ENCODE data around the gene IL27RA. TPM values are rescaled to one million over a fixed set of nuclear protein-coding genes. Genes with fewer than 3 reads are reported as not detected.

IL27RA gene
- total and polyA plus RNA-seq, 10 donors = 12.8 to 28.7 (median 16.8) TPM

- H3K4me3 ChIP-seq = no peak overlapping the region
- peaks cover 0 to 10% (median 4%) of the 10 kb centered on the region in 8 donors for H3K9me3 ChIP-seq
- intact Hi-C loops (cut with DNase I; ENCODE audit: low total_unique reads) = no loop called here
- TF ChIP-seq CTCF (IDR thresholded peaks at IDR 0.05 in 8 of 11, conservative IDR thresholded peaks at IDR 0.05 in 3 of 11) (no peak), POLR2AphosphoS5 (IDR thresholded peaks at IDR 0.05) (peak; percentile 15 to 62 (median 26))
- WGBS, 5 donors = 88 to 92% (median 91%) methylated on average over 7 to 11 of the region's 11 CpGs
- H3K27ac ChIP-seq = no peak overlapping the region
- H3K4me1 ChIP-seq = peaks cover 0 to 18% (median 10%) of the 10 kb centered on the region in 6 donors
- peaks cover 0 to 50% (median 41%) of the 10 kb centered on the region in 6 donors for H3K36me3 ChIP-seq
- DNase-seq = no peak
- H3K27me3 ChIP-seq (replicated peaks in 1 of 7) = peaks cover 0 to 32% (median 21%) of the 10 kb centered on the region in 7 donors
Observed at GRCh38 chr19:14053500-14053899, 21.9 kb downstream of the IL27RA start.

- no peak overlapping the region for H3K4me3 ChIP-seq
- DNase-seq = no peak
- no peak overlapping the region for H3K27ac ChIP-seq
- intact Hi-C loops (cut with DNase I; ENCODE audit: low total_unique reads) = no loop called here
- no peak for TF ChIP-seq POLR2A (IDR thresholded peaks at IDR 0.05)
- no peak for TF ChIP-seq POLR2AphosphoS5 (IDR thresholded peaks at IDR 0.05)
- TF ChIP-seq CTCF (IDR thresholded peaks at IDR 0.05 in 8 of 11, conservative IDR thresholded peaks at IDR 0.05 in 3 of 11) = no peak
- H3K27me3 ChIP-seq (replicated peaks in 1 of 7) = peaks cover 0 to 37% (median 27%) of the 10 kb centered on the region in 7 donors
- WGBS, 5 donors = 75 to 83% (median 78%) methylated on average over 6 of the region's 6 CpGs
- peaks cover 0 to 24% (median 16%) of the 10 kb centered on the region in 6 donors for H3K4me1 ChIP-seq
- peaks cover 0 to 10% (median 4%) of the 10 kb centered on the region in 8 donors for H3K9me3 ChIP-seq
- H3K36me3 ChIP-seq = peaks cover 0 to 44% (median 36%) of the 10 kb centered on the region in 6 donors
Observed at GRCh38 chr19:14054099-14054498, 22.5 kb downstream of the IL27RA start.

- no peak for DNase-seq
- TF ChIP-seq POLR2AphosphoS5 (IDR thresholded peaks at IDR 0.05) (no peak), CTCF (IDR thresholded peaks at IDR 0.05 in 8 of 11, conservative IDR thresholded peaks at IDR 0.05 in 3 of 11) (no peak), POLR2A (IDR thresholded peaks at IDR 0.05) (no peak)
- H3K9me3 ChIP-seq = peaks cover 0 to 10% (median 4%) of the 10 kb centered on the region in 8 donors
- H3K27me3 ChIP-seq (replicated peaks in 1 of 7) = peaks cover 0 to 44% (median 33%) of the 10 kb centered on the region in 7 donors
- WGBS, 5 donors = 37 to 45% (median 42%) methylated on average over 11 of the region's 11 CpGs
- peaks cover 0 to 26% (median 17%) of the 10 kb centered on the region in 6 donors for H3K4me1 ChIP-seq
- intact Hi-C loops (cut with DNase I; ENCODE audit: low total_unique reads) = no loop called here
- H3K36me3 ChIP-seq = peaks cover 0 to 38% (median 32%) of the 10 kb centered on the region in 6 donors
- H3K27ac ChIP-seq = no peak overlapping the region
- no peak overlapping the region for H3K4me3 ChIP-seq
Observed at GRCh38 chr19:14054721-14055120, 23.2 kb downstream of the IL27RA start.

GRCh38 chr19:14055396-14055795 lies 23.8 kb downstream of the IL27RA start:
- H3K4me3 ChIP-seq = no peak overlapping the region
- peaks cover 0 to 50% (median 38%) of the 10 kb centered on the region in 7 donors for H3K27me3 ChIP-seq (replicated peaks in 1 of 7)
- peaks cover 0 to 26% (median 17%) of the 10 kb centered on the region in 6 donors for H3K4me1 ChIP-seq
- 83 to 95% (median 86%) methylated on average over 3 of the region's 3 CpGs for WGBS, 5 donors
- H3K36me3 ChIP-seq = peaks cover 0 to 31% (median 26%) of the 10 kb centered on the region in 6 donors
- TF ChIP-seq POLR2AphosphoS5 (IDR thresholded peaks at IDR 0.05) (no peak), POLR2A (IDR thresholded peaks at IDR 0.05) (no peak), CTCF (IDR thresholded peaks at IDR 0.05 in 8 of 11, conservative IDR thresholded peaks at IDR 0.05 in 3 of 11) (no peak)
- no peak overlapping the region for H3K27ac ChIP-seq
- H3K9me3 ChIP-seq = peaks cover 0 to 10% (median 4%) of the 10 kb centered on the region in 8 donors
- DNase-seq = no peak
- intact Hi-C loops (cut with DNase I; ENCODE audit: low total_unique reads) = no loop called here
